Erythroblast (primary cell): Measurements from ENCODE around the gene NTHL1.

Experiments
- GATA1 ChIP-seq: IDR thresholded peaks from 2 replicates; pipeline ENCODE4 v1.6.1; 2011; ENCODE audit warnings: low read depth, mild to moderate bottlenecking, control low read depth, low read length, moderate library complexity
- POLR2A ChIP-seq: IDR thresholded peaks from 2 replicates; pipeline ENCODE4 v1.6.1; 2011; ENCODE audit warnings: mild to moderate bottlenecking, low read length

- TF ChIP-seq POLR2A (no peak), GATA1 (no peak)
Measured at GRCh38 chr16:2015117-2015946, 32.3 kb downstream of the NTHL1 start.
